C4-2B (cell line): ENCODE results near the gene CACNB2.

ENCODE experiments used
- ZFX ChIP-seq: fragments of 450-650 bp; IDR thresholded peaks from 2 replicates; pipeline ENCODE4 v1.6.1; 2017
- TF ChIP-seq, protein P1 (sequence below): fragments of 450-650 bp; conservative IDR thresholded peaks from 2 replicates; pipeline ENCODE4 v1.5.1; 2017; ENCODE audit warnings: mild to moderate bottlenecking

GRCh38 chr10:18214691-18215563, 74.7 kb downstream of the CACNB2 start:
- TF ChIP-seq, protein P1, sequence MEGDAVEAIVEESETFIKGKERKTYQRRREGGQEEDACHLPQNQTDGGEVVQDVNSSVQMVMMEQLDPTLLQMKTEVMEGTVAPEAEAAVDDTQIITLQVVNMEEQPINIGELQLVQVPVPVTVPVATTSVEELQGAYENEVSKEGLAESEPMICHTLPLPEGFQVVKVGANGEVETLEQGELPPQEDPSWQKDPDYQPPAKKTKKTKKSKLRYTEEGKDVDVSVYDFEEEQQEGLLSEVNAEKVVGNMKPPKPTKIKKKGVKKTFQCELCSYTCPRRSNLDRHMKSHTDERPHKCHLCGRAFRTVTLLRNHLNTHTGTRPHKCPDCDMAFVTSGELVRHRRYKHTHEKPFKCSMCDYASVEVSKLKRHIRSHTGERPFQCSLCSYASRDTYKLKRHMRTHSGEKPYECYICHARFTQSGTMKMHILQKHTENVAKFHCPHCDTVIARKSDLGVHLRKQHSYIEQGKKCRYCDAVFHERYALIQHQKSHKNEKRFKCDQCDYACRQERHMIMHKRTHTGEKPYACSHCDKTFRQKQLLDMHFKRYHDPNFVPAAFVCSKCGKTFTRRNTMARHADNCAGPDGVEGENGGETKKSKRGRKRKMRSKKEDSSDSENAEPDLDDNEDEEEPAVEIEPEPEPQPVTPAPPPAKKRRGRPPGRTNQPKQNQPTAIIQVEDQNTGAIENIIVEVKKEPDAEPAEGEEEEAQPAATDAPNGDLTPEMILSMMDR, result peak; percentile 92
- TF ChIP-seq ZFX, result no peak
